GM12801 (cell line): ENCODE results near the gene MT3.

Experiments used
- CTCF ChIP-seq: IDR thresholded peaks from one replicate; pipeline ENCODE4 v1.5.1; 2011; ENCODE audit warnings: control low read depth; ENCODE audit not compliant: insufficient read length; ENCODE audit errors: extremely low read depth

MT3 gene

GRCh38 chr16:56601325-56601724 is 12.0 kb downstream of the MT3 start:
- no peak for TF ChIP-seq CTCF

- TF ChIP-seq CTCF: no peak
These were observed 14.3 kb downstream of the MT3 start for GRCh38 chr16:56603589-56603988.

- TF ChIP-seq CTCF: no peak
These were observed 15.6 kb downstream of the MT3 start for GRCh38 chr16:56604966-56605365.

- TF ChIP-seq CTCF: no peak
These were observed 16.1 kb downstream of the MT3 start for GRCh38 chr16:56605475-56605874.

- no peak for TF ChIP-seq CTCF
These were observed 16.7 kb downstream of the MT3 start for GRCh38 chr16:56606071-56606475.

- TF ChIP-seq CTCF: no peak
These were observed 17.3 kb downstream of the MT3 start for GRCh38 chr16:56606476-56607108.

GRCh38 chr16:56607109-56607618 is 17.8 kb downstream of the MT3 start:
- TF ChIP-seq CTCF: no peak
